ENCODE data around the gene PLA2G4D.
"Not testable (repeated sequence)": the region's sequence is repeated elsewhere in the genome, so short reads cannot be mapped to it uniquely, and the experiment has no call there.

PLA2G4D gene

DNA sequence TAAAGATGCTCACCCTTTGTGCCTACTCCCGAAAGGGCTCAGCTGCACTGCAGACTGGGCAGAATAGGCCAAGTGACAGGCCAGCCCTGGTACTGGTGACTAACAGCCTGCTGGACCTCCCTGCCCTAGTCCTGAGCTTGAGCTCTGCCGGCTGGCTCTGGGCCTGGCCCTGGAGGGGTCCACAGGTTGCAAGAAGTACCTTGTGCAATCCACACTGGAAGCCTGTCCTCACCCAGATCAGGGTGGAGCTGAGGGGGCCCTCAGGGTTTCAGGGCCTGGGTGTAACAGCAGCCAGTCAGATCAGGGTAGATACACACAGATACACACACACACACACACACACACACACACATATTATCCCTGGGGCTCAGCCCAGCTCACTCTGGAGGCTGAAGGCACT lies 27.3 kb upstream of the PLA2G4D start:
- no peak for DNase-seq

DNA sequence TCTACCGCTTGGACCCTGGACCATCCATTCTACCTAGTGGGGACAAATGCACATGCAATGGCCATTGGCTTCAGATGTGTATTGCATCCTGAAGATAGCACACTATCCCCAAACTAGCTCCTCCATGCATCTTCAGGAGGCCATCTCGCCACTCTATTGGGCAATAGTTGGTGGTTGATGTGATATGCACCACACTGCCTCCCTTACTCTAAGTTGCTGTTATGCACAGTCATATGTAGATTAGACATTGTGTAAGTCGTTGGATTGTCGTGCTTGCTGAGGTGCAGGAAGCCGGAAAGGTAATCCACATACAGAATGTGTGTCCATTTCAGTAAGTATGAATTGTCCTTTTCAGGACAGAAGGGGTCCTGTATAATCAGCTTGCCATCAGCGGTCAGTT lies 26.7 kb upstream of the PLA2G4D start:
- no peak for DNase-seq

DNA sequence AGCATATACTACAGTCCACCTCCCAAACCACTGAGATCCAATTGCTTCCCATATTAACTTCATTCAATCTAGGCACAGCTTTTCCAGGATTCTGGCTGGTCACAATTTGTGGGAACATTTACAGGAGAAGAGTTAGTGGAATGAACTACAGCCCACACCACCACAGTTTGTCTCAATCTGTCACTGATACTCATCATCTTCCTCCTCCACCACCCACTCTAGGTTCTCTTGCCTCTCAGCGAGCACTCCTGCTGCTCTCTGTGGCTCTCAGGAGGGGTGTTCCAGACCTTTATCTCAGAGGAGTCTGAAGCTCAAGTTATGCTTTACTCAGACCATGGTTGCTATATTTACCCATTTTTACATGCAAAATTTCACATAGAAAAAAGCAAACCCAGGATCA lies 25.9 kb upstream of the PLA2G4D start:
- DNase-seq = no peak

DNA sequence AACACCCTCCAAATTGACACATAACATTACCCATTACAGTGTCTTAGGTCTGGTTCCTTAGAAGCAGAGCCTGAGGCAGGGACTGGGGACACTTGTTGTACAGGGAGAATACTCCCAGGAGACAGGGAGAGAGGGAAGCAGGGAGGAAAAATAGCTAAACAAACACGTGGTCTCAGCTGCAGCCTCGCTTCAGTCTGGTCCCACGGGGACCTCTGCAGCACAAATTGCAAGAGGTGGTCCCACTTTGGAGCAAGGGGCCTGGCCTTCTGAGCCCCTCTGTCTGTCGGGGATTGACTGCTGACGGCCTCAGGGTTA lies 25.0 kb upstream of the PLA2G4D start:
- no peak for DNase-seq

DNA sequence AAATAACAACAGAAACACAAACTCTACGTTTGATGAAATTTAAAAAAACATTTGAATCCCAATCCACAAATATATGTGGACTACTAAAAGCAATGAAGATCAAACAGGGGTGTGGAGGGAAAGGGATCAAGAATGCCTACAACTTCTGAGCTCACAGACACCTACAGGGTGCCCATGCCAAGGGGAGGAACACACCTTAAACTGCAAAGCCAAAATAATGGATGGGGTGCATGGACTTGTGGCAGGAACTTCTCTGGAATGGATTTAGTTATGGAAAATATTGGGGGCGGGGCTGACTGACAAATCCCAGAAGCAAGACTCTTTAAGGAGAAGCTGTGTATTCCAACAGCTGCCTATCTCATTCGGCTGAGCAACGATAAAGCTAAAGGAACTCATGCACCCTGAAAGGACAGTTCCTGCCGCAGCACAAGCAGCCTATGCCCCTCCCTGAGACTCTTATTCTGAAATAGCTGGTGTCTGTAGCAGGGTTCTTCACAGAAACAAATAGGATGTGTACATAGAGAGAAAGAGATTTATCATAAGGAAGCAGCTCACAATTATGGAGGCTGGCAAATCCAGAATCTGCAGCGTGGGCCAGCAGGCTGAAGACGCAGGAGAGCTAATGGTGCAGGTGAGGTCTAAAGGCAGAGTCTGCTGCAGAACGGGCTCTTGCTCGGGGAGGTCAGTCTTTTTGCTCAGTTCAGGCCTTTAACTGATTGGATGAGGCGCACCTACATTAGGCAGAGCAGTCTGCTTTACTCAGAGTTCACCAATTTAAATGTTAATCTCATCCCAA lies 24.5 kb upstream of the PLA2G4D start:
- no peak for DNase-seq

DNA sequence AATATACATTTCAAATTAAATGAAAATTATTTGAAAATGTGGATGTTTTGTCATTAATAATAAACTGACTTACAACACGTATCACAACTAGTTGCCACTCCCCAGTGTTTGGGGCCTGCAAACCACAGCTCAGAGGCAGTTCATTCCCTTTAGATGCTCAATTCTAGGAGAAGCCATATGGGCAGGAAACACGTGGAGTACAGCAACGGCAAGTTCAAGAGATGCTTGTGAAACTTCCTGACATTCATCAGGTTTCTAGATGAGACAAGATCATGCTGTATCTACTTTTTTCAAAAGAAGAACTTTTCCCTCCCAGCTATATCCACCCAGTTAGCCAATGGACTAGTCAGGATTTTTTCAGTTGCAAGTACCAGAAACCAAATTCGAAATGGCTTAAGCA lies 17.6 kb upstream of the PLA2G4D start:
- DNase-seq = no peak

DNA sequence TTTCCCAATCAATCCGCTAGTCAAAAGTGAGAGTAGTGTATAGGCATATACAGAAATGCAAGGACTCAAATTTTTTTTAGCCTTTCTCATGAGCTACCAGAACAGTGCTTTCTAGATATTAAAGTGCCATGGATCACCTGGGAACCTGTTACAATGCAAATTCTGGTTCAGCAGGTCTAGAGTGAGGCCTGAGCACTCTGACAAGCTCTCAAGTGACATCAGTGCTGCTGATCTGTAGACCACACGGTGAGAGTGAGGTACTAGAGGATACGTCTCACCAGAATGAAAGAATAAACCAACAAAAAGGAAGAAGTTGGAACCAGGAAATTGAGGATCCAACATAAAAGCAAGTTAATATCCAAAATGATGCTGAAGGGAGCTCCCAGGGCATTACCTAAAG lies 16.0 kb upstream of the PLA2G4D start:
- DNase-seq = no peak

DNA sequence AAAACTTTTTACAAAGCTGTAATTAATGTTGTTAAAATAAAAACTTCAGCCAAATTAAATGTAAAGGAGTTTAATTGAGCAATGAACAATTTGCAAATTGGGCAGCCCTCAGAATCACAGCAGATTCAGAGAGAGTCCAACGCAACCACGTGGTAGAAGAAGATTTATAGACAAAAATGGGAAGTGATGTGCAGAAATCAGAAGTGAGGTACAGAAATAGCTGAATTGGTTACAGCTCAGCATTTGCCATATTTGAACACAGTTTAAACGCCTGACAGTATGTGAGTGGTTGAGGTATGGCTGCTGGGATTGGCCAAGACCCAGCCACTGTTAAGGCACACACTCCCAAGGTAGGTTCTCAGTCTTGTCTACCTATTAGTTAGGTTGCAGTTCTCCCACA lies 14.4 kb upstream of the PLA2G4D start:
- DNase-seq = no peak

DNA sequence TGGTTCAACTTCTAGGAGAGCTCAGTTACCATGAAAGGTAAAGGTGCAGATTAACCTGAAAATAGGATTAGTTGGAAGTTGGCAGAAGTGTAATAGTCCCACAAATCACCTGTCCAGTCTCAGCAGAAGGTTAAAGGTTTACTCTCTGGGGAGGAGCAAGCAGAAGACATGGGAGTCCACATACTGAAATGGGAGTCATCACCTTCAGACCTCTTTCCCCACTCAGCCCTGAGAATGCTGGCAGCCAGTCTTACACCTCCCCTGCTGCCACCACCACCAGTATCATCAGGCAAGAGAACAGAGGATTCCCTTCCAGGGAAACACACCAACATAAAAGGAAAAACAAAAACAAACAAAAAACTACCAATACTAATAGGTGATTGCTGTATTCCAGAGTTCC lies 13.8 kb upstream of the PLA2G4D start:
- DNase-seq = no peak

DNA sequence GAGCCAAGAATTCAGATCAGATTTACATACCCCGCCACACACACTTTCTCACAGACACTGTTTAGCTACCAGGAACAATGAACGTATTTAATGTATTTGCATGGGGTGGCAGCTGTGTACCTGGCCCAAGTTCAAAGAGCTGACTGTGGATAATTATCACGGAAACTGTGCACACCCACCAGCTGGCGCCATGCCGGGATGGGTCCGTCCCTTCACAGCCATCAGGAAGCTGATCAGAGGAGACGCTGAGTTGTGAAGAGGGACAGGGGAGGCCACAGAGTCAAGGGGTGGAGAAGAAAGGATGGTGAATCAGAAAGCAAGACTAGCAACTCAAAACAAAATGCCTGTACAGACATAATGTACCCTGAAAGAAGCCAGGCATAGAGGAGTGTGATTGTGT lies 13.1 kb upstream of the PLA2G4D start:
- DNase-seq = no peak

DNA sequence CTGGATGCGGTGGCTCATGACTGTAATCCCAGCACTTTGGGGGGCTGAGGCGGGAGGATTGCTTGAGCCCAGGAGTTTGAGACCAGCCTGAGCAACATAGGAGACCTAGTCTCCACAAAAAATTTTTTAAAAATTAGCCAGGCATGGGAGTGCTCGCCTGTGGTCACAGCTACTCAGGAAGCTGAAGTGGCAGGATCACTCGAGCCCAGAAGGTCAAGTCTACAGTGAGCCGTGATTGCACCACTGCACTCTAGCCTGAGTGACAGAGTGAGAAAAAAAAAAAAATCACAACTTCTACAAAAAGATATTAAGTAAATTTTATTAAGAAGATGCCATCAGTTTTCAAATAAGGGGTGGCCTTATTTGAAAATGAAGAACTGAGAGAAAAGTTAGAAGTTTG lies 11.9 kb upstream of the PLA2G4D start:
- DNase-seq = no peak

DNA sequence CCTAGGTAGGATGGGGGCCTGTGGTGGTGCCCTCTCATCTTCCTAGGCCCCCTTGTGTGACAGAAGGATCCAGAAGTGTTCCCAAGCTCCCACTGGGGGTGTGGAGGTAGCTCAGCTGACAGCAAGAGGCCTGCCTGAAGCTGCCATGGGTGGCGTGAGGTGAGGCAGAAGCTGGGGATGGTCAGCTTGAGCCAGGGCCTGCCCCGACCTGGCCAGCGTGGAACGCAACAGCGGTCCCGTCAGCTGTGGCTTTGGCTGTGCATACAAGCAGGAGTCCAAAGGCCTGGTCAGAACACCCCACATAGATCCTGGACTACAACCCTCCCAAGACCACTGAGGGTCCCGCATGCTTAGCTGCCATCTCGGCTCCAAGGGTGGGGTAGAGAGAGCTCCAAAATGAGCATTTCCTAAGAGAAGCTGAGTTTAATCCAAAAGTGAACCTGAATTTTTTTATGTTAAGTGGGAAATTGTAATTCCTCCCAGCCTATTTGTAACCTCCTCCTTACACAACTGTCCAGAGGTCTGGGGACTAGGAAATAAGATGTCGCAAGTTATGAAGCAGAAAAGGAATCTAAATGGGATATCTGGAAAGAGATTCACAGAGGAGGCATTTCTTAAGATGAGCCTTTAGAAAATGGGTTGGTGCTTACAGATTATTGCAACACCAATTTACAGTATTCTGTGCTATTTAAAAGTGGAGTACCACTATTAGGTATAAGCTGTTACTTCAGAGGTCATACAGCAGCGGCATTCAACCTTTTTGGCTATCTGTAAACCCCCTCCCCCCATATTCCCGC lies 9.9 kb upstream of the PLA2G4D start:
- DNase-seq = no peak

DNA sequence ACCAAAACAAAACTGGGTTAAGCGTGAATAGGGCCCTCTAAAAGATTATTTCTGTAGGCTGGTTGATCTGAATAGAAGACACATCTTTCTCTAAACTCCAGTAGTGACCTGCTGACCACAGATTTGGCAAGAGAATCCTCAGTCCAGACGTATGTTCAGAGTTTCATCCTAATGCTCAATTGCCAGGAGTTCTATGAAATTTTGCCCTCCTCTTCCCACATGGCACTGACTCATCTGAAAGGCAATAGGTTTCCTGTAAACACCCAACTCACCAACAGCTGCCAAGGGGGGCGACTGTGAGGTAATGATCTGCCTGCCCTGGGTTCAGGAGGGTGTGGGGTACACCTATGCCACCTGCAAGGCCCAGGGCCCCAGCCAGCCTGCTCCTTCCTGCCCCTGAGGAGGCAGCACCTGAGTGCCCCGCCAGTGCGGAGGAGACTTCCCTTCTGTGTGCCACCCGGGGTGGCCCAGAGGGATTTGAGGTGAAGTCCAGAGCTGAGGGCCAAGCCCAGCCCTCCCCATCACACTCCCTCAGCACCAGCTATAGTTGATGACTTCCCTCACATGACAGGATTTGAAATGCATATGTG lies 8.4 kb upstream of the PLA2G4D start:
- no peak for DNase-seq

DNA sequence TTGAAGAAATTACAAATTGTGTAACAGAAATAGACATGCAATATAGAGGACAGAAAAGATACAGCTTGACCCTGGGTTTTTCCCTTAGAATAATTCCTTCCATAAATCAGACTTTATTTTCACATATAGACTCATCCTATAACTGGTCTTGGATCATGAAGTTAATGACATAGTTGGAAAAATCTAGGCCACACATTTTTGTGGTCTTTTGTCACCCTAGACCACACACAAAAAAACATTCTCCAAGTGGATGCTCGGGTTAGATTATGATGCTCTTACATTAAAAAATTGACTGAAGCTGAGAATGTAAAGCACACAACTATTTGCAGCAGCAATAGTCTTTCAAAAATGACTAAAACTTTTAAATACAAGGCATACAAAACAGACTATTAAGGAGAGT lies 7.5 kb upstream of the PLA2G4D start:
- no peak for DNase-seq

DNA sequence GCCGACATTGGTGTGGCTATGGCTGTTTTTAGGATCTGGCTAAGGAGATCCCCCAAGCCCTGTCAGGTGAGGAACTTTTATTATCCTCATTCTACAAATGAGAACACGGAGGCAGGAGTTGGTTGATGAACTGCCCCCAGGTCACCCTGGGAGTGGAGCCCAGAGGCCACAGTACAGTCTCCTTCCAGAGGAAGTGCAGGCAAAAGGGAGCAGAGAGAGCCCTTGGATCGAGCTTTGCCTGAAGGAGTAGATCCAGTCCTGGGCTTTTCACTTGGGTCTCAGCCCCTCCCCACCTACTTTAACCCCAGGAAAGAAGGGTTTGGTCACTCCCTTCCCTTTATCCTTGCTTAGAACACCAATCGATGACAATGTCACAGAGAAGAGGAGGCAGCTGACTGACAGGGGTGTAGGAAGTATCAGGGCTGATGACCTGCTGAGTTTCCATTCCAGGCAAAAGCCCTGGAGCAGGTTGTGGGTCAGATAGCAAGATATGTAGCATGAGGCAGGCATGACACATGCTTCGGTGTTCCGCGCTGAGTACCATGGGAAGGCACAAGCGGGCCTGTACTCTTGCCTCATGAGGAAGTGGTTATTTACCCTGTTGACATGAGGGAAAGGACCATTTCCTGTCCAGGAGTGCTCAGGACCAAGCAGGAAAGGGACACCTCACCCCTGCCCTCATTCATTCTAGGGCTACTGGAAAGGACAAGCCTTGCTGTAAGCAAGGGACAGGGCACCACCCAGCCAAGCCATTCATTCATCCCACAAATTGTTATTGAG lies 5.8 kb upstream of the PLA2G4D start:
- DNase-seq = no peak

DNA sequence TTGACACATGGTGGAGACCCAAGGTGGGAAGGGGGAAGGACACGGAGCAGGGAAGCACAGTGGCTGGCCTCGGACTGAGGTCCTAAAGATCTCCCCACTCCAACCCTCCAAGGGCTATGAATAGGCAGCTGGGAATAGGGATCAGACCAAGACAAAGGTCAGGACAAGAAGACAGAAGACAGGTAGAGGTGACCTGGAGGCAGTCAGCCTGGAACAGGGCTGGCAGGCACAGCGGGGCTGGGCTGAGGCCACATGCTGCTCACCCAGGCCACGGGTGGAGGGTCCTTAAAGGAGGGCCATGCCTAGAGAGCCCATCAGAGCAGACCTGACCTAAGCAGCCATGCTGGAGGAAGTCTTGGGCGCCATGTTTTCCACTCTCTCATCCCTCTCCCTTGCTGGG lies 2.7 kb upstream of the PLA2G4D start:
- no peak for DNase-seq

DNA sequence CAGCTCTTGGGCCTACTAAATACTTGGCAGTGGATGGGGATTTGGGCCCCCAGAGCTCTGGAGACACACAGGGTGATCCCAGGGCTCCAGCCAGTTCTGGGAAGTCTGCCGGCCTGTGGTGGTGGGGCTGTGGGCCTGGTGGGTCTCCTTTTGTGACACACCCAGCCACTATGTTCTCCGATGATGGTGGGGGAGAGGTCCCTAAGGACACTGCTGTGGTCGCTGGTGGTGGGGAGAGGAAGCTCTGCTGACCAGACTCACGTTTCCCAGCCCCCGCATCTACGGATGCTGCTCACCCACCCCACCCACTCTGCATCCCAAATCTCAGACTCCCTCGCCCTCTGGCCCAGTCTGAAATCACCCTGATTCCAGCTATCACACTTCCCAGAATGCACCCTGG lies 396 bp downstream of the PLA2G4D start:
- no peak for DNase-seq

DNA sequence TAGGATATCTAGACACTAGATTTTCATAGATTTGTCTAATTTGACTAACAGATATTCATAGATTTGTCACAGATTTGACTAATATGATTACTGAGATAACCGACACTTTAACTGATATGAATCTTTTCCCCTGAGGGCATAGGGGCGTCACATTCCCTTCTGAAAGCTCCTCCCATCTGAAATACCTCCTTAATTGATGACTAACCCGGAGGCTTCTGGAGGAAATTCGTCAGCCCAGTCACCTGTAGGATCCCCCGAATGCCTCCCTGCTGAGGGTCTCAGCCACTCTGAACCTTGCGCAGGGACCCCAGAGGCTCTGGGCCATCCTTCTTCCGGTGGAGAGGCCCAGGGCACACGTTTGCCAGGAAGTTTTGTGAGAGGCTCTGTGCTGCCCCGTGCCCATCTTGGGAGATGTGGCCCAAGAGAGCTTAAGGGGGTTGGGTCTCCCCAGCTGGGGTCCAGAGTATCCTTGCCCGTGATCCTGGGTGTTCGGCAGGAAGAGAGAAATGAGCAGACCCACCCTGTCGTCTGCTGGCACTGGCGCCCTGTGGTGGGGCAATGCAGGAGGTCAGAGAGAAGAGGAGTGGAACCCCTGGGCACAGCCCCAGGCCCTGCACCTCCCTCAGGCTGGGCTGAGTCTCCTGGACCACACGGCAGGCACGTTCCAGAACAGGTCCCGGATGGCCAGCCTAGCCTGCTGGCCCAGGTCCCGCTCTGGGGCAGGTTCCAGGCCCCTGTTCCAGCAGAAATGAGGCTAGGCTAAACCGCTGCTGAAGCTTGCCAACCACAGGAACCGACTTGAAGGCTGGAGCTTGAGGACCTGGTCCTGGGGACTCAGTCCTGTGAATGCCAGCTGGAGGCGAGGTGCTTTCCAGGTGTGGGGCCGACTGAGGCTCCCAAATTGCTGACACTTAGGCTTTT lies 1.7 kb downstream of the PLA2G4D start:
- no peak for DNase-seq

DNA sequence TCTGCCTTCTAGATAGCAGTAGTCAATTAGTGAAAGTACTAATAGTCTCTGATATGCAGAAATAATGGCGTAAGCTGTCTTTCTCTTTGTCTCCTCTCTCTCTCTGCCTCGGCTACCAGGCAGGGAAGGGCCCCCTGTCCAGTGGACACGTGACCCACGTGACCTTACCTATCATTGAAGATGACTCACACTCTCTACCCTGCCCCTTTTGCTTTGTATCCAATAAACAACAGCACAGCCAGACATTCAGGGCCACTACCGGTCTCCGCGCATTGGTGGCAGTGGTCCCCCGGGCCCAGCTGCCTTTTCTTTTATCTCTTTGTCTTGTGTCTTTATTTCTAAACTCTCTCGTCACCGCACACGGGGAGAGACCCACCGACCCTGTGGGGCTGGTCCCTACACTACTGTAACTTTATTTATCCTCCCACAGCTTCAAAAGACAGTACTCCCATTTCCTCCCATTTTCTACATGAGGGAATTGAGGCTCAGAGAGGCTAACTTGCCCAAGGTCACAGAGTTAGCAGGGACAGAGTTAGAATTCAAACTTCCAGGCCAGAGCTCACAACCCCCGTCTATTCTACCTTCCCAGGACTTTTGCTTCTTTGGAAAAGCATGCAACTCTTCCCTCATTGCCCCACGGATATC lies 2.5 kb downstream of the PLA2G4D start:
- not testable (repeated sequence) for DNase-seq

DNA sequence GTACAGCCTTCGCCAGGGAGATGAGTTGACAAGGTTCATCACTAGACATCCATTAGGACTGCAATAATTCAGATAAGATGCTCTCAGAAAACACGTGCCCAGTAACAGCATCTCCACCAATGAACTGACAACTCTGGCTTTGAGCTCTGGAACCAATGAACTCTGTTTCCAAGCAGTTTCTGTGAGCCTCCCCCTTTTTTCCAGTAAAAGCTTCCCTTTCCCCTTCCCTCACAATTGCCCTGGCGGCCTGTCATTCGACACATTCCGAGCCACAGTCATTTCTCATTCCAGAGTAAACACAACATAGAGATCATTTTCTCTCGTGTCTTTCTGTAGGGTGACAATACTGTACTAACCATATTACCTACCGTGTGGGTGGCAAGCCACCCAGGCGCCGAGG lies 3.6 kb downstream of the PLA2G4D start:
- DNase-seq = no peak

DNA sequence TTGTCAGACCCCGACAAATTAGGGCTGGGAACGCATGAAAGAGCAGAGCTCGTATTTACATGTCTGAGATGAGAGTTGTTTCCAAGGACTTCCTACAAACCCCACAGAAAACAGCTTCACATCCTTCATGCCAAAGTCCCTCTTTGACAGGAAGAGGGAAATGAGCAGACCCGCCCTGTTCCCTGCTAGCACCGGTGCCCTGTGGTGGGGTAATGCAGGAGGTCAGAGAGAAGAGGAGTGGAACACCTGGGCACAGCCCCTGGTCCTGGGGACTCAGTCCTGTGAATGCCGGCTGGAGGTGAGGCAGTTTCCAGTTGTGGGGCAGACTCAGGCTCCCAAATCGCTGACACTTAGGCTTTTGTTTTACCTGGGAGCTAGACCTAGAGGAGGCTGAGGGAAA lies 4.0 kb downstream of the PLA2G4D start:
- DNase-seq = no peak

DNA sequence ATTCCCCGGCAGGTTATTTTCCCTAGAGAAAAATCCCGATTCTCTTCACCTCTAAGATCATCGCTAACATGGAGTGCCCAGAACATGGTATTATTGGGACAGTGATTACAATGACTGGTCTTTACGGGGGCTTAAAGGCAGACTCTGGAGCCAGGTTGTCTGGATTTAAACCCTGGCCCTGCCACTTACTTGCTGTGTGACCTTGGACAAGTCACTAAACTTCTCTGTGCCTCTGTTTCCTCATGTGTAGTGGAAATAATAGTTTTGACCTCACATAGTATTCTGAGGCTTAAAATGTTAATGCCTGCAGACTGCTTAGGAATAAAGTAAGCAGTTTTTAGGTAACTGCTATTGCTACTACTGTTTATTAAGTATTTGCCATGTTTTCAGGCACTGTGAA lies 4.4 kb downstream of the PLA2G4D start:
- DNase-seq = no peak
